ENCODE results near the gene C19orf33.

DNA sequence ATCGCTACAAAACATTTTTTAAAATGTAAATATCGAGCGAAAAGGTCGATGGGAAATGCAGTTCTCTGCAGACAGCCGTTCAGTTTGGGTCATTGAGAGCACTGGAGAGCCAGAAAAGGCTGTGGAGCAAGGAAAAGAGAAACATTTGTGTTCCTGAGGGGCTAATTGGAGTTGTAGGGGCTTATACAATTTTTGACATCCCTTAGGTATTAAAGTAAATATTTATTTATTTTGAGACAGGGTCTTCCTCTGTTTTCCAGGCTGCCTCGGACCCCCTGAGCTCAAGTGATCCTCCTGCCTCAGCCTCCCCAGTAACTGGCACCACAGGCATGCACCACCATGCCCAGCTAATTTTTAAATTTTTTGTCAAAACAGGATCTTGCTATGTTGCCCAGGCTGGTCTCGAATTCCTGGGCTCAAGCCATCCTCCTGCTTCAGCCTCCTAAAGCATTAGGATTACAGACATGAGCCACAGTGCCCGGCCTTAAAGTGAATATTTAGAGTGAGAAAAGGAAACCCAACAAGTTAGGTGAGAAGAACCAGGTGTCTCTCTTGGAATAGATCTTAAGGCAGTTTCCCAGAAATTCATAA, 12.5 kb downstream of the C19orf33 start:
- TF ChIP-seq, protein P1, sequence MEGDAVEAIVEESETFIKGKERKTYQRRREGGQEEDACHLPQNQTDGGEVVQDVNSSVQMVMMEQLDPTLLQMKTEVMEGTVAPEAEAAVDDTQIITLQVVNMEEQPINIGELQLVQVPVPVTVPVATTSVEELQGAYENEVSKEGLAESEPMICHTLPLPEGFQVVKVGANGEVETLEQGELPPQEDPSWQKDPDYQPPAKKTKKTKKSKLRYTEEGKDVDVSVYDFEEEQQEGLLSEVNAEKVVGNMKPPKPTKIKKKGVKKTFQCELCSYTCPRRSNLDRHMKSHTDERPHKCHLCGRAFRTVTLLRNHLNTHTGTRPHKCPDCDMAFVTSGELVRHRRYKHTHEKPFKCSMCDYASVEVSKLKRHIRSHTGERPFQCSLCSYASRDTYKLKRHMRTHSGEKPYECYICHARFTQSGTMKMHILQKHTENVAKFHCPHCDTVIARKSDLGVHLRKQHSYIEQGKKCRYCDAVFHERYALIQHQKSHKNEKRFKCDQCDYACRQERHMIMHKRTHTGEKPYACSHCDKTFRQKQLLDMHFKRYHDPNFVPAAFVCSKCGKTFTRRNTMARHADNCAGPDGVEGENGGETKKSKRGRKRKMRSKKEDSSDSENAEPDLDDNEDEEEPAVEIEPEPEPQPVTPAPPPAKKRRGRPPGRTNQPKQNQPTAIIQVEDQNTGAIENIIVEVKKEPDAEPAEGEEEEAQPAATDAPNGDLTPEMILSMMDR (conservative IDR thresholded peaks at IDR 0.05; ENCODE audit: low read depth, low read length) = no peak
- no peak for TF ChIP-seq EZH2 (IDR thresholded peaks at IDR 0.05; ENCODE audit: borderline replicate concordance, low read depth, low read length, poor library complexity, severe bottlenecking)

Data from A673 (cell line).